H1 (cell line): ENCODE data around the gene AP1G2. TPM values are rescaled to one million over a fixed set of nuclear protein-coding genes. Genes with fewer than 3 reads are reported as not detected.

ENCODE experiments used
- CTCF ChIA-PET: fragments of 300-600 bp; sonication (Branson Sonifier 250); formaldehyde crosslinking; loops from one replicate; lab custom pipeline; 2021; ENCODE audit not compliant: partially characterized antibody; lab: Charles Lee
- POLR2A ChIA-PET: fragments of 300-600 bp; sonication (Branson Sonifier 250); formaldehyde crosslinking; loops from one replicate; lab custom pipeline; 2021; ENCODE audit warnings: inconsistent platforms; ENCODE audit not compliant: partially characterized antibody; lab: Charles Lee
- DNase-seq, 2 experiments: peaks; one replicate each; pipeline versions ENCODE4 v3.0.0 to v3.0.0-alpha.2; 2010 to 2022; ENCODE audit warnings: low spot score in 2 of 2, low read depth in 1 of 2, mixed read lengths in 1 of 2
- FAIRE-seq: peaks from 2 replicates; lab custom pipeline; 2011; peaks lifted over from hg19 to GRCh38; lab: Jason Lieb, UNC
- H2AFZ ChIP-seq: 2 replicates; pipeline ENCODE4 v1.8.1; 2012; ENCODE audit warnings: low read length, inconsistent platforms
- H2AK5ac ChIP-seq: 2 replicates; pipeline ENCODE4 v1.6.1; 2013; ENCODE audit warnings: low read depth, low read length
- H2BK120ac ChIP-seq: replicated peaks from 2 replicates; pipeline ENCODE3; 2013; ENCODE audit warnings: low read depth, low read length, inconsistent platforms
- H2BK12ac ChIP-seq: 2 replicates; pipeline ENCODE4 v1.6.1; 2013; ENCODE audit warnings: low read depth, low read length
- H2BK15ac ChIP-seq: 2 replicates; pipeline ENCODE4 v1.6.1; 2013; ENCODE audit warnings: low read length
- H2BK20ac ChIP-seq: 2 replicates; pipeline ENCODE4 v1.6.1; 2013; ENCODE audit warnings: low read length
- H2BK5ac ChIP-seq: 2 replicates; pipeline ENCODE4 v1.6.1; 2013; ENCODE audit warnings: low read depth, low read length
- H3K14ac ChIP-seq: 2 replicates; pipeline ENCODE4 v1.6.1; 2013; ENCODE audit warnings: inconsistent platforms; ENCODE audit not compliant: insufficient read length
- H3K18ac ChIP-seq: 2 replicates; pipeline ENCODE4 v1.6.1; 2013; ENCODE audit warnings: low read length; ENCODE audit errors: extremely low read depth
- H3K23ac ChIP-seq: 2 replicates; pipeline ENCODE4 v1.6.1; 2013; ENCODE audit warnings: inconsistent platforms; ENCODE audit not compliant: insufficient read length
- H3K23me2 ChIP-seq: 2 replicates; pipeline ENCODE4 v1.6.1; 2013; ENCODE audit warnings: low read depth, low read length
- H3K27ac ChIP-seq: 2 replicates; pipeline ENCODE4 v1.6.1; 2011; ENCODE audit warnings: low read depth, low read length, inconsistent platforms
- H3K27me3 ChIP-seq, 4 experiments: replicated peaks in 1 of 4; 1 replicate in 1 of 4; 2 replicates in 3 of 4; pipeline versions ENCODE4 v1.6.1 to v1.8.1; 2011 to 2013; ENCODE audit warnings: low read length in 3 of 4, mild to moderate bottlenecking in 3 of 4, inconsistent platforms in 2 of 4, mixed read lengths in 2 of 4, moderate library complexity in 1 of 4; ENCODE audit not compliant: control insufficient read depth in 3 of 4, insufficient read depth in 3 of 4; ENCODE audit errors: extremely low read depth in 1 of 4
- H3K36me3 ChIP-seq, 4 experiments: 2 replicates each; pipeline versions ENCODE4 v1.6.1 to v1.8.1; 2011 to 2013; ENCODE audit warnings: mild to moderate bottlenecking in 4 of 4, low read length in 3 of 4, moderate library complexity in 2 of 4, control low read depth in 1 of 4, inconsistent platforms in 1 of 4; ENCODE audit not compliant: insufficient read depth in 4 of 4, control insufficient read depth in 2 of 4
- H3K4ac ChIP-seq: replicated peaks from 2 replicates; pipeline ENCODE3; 2013; ENCODE audit warnings: low read length, low read depth, mixed read lengths, inconsistent platforms; ENCODE audit not compliant: insufficient read length
- H3K4me1 ChIP-seq, 4 experiments: replicated peaks in 1 of 4; 1 replicate in 1 of 4; 2 replicates in 3 of 4; pipeline versions ENCODE4 v1.6.1 to v1.8.1; 2011 to 2013; ENCODE audit warnings: low read length in 3 of 4, inconsistent platforms in 2 of 4, mixed read lengths in 1 of 4; ENCODE audit not compliant: insufficient read depth in 4 of 4, control insufficient read depth in 3 of 4
- H3K4me2 ChIP-seq, 2 experiments: 2 replicates each; pipeline versions ENCODE4 v1.6.1 to v1.8.1; 2011 to 2013; ENCODE audit warnings: low read depth in 2 of 2, low read length in 2 of 2, control low read depth in 1 of 2, inconsistent platforms in 1 of 2, mild to moderate bottlenecking in 1 of 2; ENCODE audit not compliant: insufficient read depth in 1 of 2
- H3K4me3 ChIP-seq, 4 experiments: fragments of 200-600, 300-600 bp in 1 of 4; sonication (generic), shearing (Covaris generic), sonication (Bioruptor Twin) in 1 of 4; 2 replicates each; pipeline versions ENCODE4 v1.5.1 to v1.8.1; 2011 to 2016; ENCODE audit warnings: low read length in 4 of 4, low read depth in 3 of 4, control low read depth in 2 of 4, inconsistent platforms in 2 of 4, mild to moderate bottlenecking in 2 of 4, mixed read lengths in 1 of 4, moderate library complexity in 1 of 4; ENCODE audit not compliant: insufficient read depth in 2 of 4; ENCODE audit errors: extremely low read depth in 1 of 4
- H3K56ac ChIP-seq: replicated peaks from 2 replicates; pipeline ENCODE3; 2013; ENCODE audit warnings: low read depth, mild to moderate bottlenecking, mixed read lengths, low read length, inconsistent platforms; ENCODE audit not compliant: insufficient read length
- H3K79me1 ChIP-seq: 2 replicates; pipeline ENCODE4 v1.6.1; 2013; ENCODE audit warnings: low read depth, low read length, control low read depth
- H3K79me2 ChIP-seq, 2 experiments: 2 replicates each; pipeline versions ENCODE4 v1.6.1 to v1.8.1; 2012 to 2013; ENCODE audit warnings: low read length in 2 of 2, mild to moderate bottlenecking in 2 of 2, inconsistent platforms in 1 of 2; ENCODE audit not compliant: insufficient read depth in 2 of 2, control insufficient read depth in 1 of 2
- H3K9ac ChIP-seq, 4 experiments: replicated peaks in 1 of 4; 1 replicate in 1 of 4; 2 replicates in 3 of 4; pipeline versions ENCODE4 v1.6.1 to v1.8.1; 2011 to 2013; ENCODE audit warnings: low read depth in 3 of 4, low read length in 3 of 4, control low read depth in 2 of 4, mild to moderate bottlenecking in 2 of 4, moderate library complexity in 2 of 4, inconsistent platforms in 1 of 4; ENCODE audit errors: extremely low read depth in 1 of 4
- H3K9me3 ChIP-seq, 2 experiments: 2 replicates each; pipeline versions ENCODE4 v1.6.1 to v1.8.1; 2012 to 2013; ENCODE audit warnings: mild to moderate bottlenecking in 2 of 2, moderate library complexity in 2 of 2, control low read depth in 1 of 2, inconsistent platforms in 1 of 2, low read depth in 1 of 2, low read length in 1 of 2, mixed read lengths in 1 of 2; ENCODE audit not compliant: insufficient read depth in 2 of 2
- H4K20me1 ChIP-seq, 2 experiments: replicated peaks in 1 of 2; 2 replicates each; pipeline versions ENCODE3 to v1.8.1; 2011 to 2013; ENCODE audit warnings: inconsistent platforms in 2 of 2, low read length in 2 of 2, mild to moderate bottlenecking in 1 of 2; ENCODE audit not compliant: insufficient read depth in 2 of 2, control insufficient read depth in 1 of 2
- H4K5ac ChIP-seq: 2 replicates; pipeline ENCODE4 v1.6.1; 2013; ENCODE audit warnings: low read length, low read depth, mixed read lengths, inconsistent platforms; ENCODE audit not compliant: insufficient read length
- H4K8ac ChIP-seq: 2 replicates; pipeline ENCODE4 v1.8.0; 2013; ENCODE audit warnings: mild to moderate bottlenecking, moderate library complexity, low read length, inconsistent platforms; ENCODE audit not compliant: insufficient read depth; ENCODE audit errors: extremely low read depth
- H4K91ac ChIP-seq: replicated peaks from 2 replicates; pipeline ENCODE3; 2013; ENCODE audit warnings: low read length, mixed read lengths, inconsistent platforms; ENCODE audit not compliant: insufficient read length
- CBX5 ChIP-seq: fragments of 300-800, 300-1000 bp; sonication (generic); IDR thresholded peaks from 2 replicates; pipeline ENCODE4 v1.7.1; 2016; ENCODE audit warnings: antibody characterized with exemption, low read length, low read depth
- FOSL1 ChIP-seq: IDR thresholded peaks from 2 replicates; pipeline ENCODE4 v1.6.1; 2011; ENCODE audit warnings: mild to moderate bottlenecking, low read depth, low read length, moderate library complexity; ENCODE audit not compliant: insufficient read depth
- GABPA ChIP-seq: IDR thresholded peaks from 2 replicates; pipeline ENCODE4 v1.6.1; 2011; ENCODE audit warnings: mild to moderate bottlenecking, low read length, moderate library complexity, borderline replicate concordance; ENCODE audit not compliant: insufficient read depth
- GTF2F1 ChIP-seq: IDR thresholded peaks from 2 replicates; pipeline ENCODE4 v1.6.1; 2012; ENCODE audit warnings: low read depth, low read length, improper control_type of control experiment, borderline replicate concordance
- POLR2A ChIP-seq, 2 experiments: IDR thresholded peaks; 1 replicate in 1 of 2; 2 replicates in 1 of 2; pipeline ENCODE4 v1.6.1; 2011; ENCODE audit warnings: low read depth in 2 of 2, low read length in 2 of 2, mild to moderate bottlenecking in 2 of 2; ENCODE audit errors: control extremely low read depth in 1 of 2
- SIN3A ChIP-seq, 2 experiments: IDR thresholded peaks in 1 of 2; conservative IDR thresholded peaks in 1 of 2; 2 replicates each; pipeline ENCODE4 v1.6.1; 2011 to 2012; ENCODE audit warnings: low read length in 2 of 2, improper control_type of control experiment in 1 of 2, low read depth in 1 of 2, mild to moderate bottlenecking in 1 of 2
- WGBS, 2 experiments: shearing (Covaris generic) in 1 of 2; methylation state at CpG; one replicate each; pipeline versions ENCODE4 v1.1.6 to v1.1.7; 2013 to 2015; ENCODE audit warnings: low lambda C conversion rate in 2 of 2, mixed read lengths in 2 of 2, inconsistent platforms in 1 of 2, low coverage in 1 of 2, missing lambda C conversion rate in 1 of 2; ENCODE audit not compliant: insufficient replicate concordance in 2 of 2, insufficient coverage in 1 of 2, insufficient read length in 1 of 2; ENCODE audit errors: extremely low coverage in 1 of 2, missing lambda C conversion rate in 1 of 2; 5-methylcytosine and 5-hydroxymethylcytosine counted together
- polyA plus RNA-seq, 7 experiments: library from polyadenylated mRNA; depleted of rRNA in 3 of 7; stranded (reverse) in 5 of 7; unstranded in 2 of 7; fragments of >200 nt in 5 of 7; fragments of 200-250 nt in 2 of 7; gene quantifications; 1 replicate in 5 of 7; 2 replicates in 1 of 7; 4 replicates in 1 of 7; pipeline versions ENCODE4 v1.2.1 to v1.2.3, GENCODE V29; 2011 to 2013; ENCODE audit warnings: missing spikeins in 2 of 7, mixed read lengths in 2 of 7
- total RNA-seq: library from RNA; stranded (reverse); fragmentation: NEBNext Ultra II Directional; extraction: Animal tissue kit (Norgen Biotek cat#: 25700); gene quantifications from 2 replicates; pipeline ENCODE4 v1.2.1, GENCODE V29; 2021

AP1G2 gene
- total and polyA plus RNA-seq, 2 of the 8 experiments (the other 6 are each of a cell fraction or from before 2014, with no cell fraction given), result 70.9 to 134 TPM

DNA sequence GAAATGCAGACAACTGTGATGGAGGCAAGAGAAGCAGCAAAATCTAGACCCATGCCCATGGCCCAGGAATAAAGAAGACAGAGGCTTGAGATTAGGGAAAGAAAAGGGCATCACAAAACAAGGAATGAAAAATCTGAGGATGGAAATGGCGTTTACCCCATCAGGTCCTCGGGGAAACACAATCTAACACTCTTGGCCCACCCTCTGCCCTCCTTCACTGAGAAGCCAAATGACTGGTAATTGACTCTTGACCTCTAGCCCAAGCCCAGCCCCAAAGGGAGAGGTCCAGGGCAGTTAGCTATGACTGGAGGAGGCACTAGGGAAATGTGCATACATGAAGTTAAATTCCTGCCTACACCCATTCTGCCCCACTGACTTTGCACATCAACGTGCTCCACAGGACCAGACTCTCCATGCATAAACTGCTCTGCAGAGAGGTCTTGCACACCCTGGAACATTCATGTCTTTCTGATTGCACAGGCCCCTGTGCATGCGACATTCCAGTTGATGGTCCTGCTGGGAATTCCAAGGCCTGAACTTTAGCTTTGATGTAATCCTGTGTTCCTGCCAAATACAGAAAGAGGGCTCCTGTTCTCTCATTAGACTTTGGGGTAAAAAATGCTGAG, 21.7 kb downstream of the AP1G2 start:
- Histone ChIP-seq H2BK15ac (peak overlapping the region; percentile 73; the same call in 1 of the 2 replicates), H2AK5ac (peak overlapping the region; percentile 96), H2BK12ac (peak overlapping the region; percentile 97), H2BK20ac (peak overlapping the region; percentile 92), H3K4me2 (peak overlapping the region; percentile 70 to 97), H4K8ac (0 out of 2 replicates have a peak overlapping the region, but pooled peaks have one; percentile 19), H3K36me3 (peaks cover 0 to 16% (median 3%) of the 10 kb centered on the region in 4 experiments; a peak in 4 of 8 replicates), H3K4ac (peak overlapping the region; percentile 61), H3K9me3 (no peaks in the 10 kb centered on the region), H3K79me2 (peaks cover 13 to 71% of the 10 kb centered on the region in 2 experiments; a peak in 3 of 4 replicates), H4K91ac (peak overlapping the region; percentile 76), H3K23me2 (peaks cover 18% of the 10 kb centered on the region), H2BK5ac (peak overlapping the region; percentile 97), H3K27me3 (no peaks in the 10 kb centered on the region), H2AFZ (no peak overlapping the region), H3K4me1 (peaks cover 37 to 64% (median 44%) of the 10 kb centered on the region in 4 experiments), H3K56ac (no peak overlapping the region), H3K18ac (peak overlapping the region; percentile 96), H3K4me3 (peak overlapping the region in 3 of 4 experiments; percentile 1 to 44 (median 15); a peak in 2 of 8 replicates), H3K23ac (no peak overlapping the region), H3K14ac (no peak overlapping the region), H3K79me1 (peaks cover 25% of the 10 kb centered on the region), H3K27ac (peak overlapping the region; percentile 80; the same call in 1 of the 2 replicates), H2BK120ac (peak overlapping the region; percentile 18), H3K9ac (peak overlapping the region in 1 of 4 experiments; percentile 19; a peak in 3 of 7 replicates), H4K20me1 (peaks cover 0 to 2% of the 10 kb centered on the region in 2 experiments), H4K5ac (no peak overlapping the region)
- ChIA-PET POLR2A (interaction anchor here (31.9 to 52.7 kb wide), 3 partner anchors 2 to 67 kb away, joined by 944 to 1523 read pairs (median 1523); partner anchors contain the start of genes AP1G2, NGDN, THTPA and ZFHX2), CTCF (interaction anchor here (0.7 to 70.5 kb wide), 6 partner anchors 7 to 200 kb away, joined by 3 to 2092 read pairs (median 659); partner anchors contain the start of genes AP1G2, NGDN, THTPA and ZFHX2)
- no peak for DNase-seq
- no peak for TF ChIP-seq GABPA
- no peak for TF ChIP-seq FOSL1
- no peak for TF ChIP-seq CBX5
- TF ChIP-seq SIN3A (conservative IDR thresholded peaks at IDR 0.05 in 1 of 2, IDR thresholded peaks at IDR 0.05 in 1 of 2; ENCODE audit: low read depth in 1 of 2, low read length in 2 of 2), result no peak
- TF ChIP-seq GTF2F1, result no peak
- TF ChIP-seq POLR2A (IDR thresholded peaks at IDR 0.05; ENCODE audit: control extremely low read depth in 1 of 2, low read depth in 2 of 2, low read length in 2 of 2), result no peak; a peak in 1 of 3 replicates
- WGBS, 2 experiments, result 86% methylated on average over 4 of the region's 4 CpGs; no CpG with 5 or more reads in 1 of the 2 experiments
- no peak for FAIRE-seq
